Right ventricle myocardium superior (tissue), 1 donor: ENCODE results near the gene GSN. TPM values are rescaled to one million over a fixed set of nuclear protein-coding genes. Genes with fewer than 3 reads are reported as not detected.

Source experiments
- ATAC-seq: fragments of 200-7000 bp; cut with Tn5 transposase; one replicate; pipeline ENCODE4 v1.9.1; 2020; ENCODE audit warnings: mild to moderate bottlenecking; ENCODE audit not compliant: poor library complexity
- DNase-seq: peaks from one replicate; pipeline ENCODE4 v3.0.0-alpha.2; 2020
- intact Hi-C: fragments of 100-400 bp; cut with DNase I; formaldehyde crosslinking; loops from one replicate; pipeline ENCODE4 v1.11.2; 2022
- long read RNA-seq: library from polyadenylated mRNA; unstranded; transcript quantifications from one replicate; pipeline ENCODE4 v2.0.0, GENCODE V29; 2021
- total RNA-seq: library from RNA; stranded (reverse); fragmentation: NEBNext Ultra II Directional; extraction: Animal tissue kit (Norgen Biotek cat#: 25700); gene quantifications from one replicate; pipeline ENCODE4 v1.2.1, GENCODE V29; 2021
- donor health status: DM: no; HTN: yes; CAD: no; lungs with severe emphysema.

Gene GSN
- total RNA-seq: 837 TPM
- long read RNA-seq, transcript GSN-203 (19 exons, 2,664 nt): minor isoform, 20 of 8,608 reads
- long read RNA-seq, transcript GSN-206 (17 exons, 2,311 nt): minor isoform, 212 of 8,608 reads
- long read RNA-seq, transcript GSN-204 (17 exons, 2,657 nt): major isoform, 6,446 of 8,608 reads
- long read RNA-seq, transcript GSN-215 (17 exons, 2,428 nt): minor isoform, 323 of 8,608 reads
- long read RNA-seq, partial matches to known transcripts: 647 of 8,608 reads
- long read RNA-seq, other reads (novel, unspliced or antisense): 954 of 8,608 reads

DNA sequence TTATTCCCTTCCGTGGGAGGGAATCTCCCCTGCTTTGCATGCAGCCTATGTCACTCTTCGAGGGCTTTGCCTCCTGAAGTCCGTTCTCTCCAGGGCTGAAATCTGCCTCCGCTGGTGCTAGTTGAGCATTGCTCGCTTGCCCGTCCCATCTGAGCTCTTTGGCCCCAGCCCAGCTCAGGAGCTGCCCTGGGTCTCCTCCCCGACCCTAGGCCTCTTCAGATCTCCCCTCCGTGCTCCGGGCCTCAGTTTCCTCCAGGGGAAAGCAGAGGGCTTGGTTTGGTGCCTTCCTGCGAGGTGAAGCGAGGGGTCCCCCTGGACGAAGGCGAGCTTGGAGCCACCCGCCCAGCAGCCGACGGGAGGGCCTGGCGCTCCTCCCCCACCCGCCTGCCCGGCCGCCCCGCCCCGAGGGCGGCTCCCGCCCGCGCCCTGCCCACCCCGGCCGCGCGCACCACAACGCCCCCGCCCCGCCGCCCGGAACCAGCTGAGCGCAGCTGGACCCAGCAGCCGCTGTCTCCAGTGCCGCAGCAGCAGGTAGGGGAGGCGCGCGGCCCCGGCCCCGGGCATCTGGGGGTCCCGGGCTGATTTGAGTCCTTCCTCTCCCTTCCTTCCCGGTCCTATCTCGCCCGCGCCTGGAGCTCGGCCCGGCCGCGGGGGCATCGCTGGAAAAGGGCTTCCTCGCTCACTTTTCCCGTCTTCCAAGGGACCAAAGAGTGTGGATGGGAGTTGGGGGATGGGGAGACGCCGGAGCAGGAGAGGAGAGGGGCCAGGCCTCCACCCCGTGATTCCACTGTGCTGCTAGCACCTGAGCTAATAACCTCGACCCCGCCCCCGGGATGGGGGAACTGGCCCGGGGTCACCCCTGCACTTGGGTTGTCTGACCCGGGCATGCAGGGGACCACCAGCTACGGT, at the start of gene GSN:
GSN (plus strand) TSS at position 474 of the 909 bp plus-strand sequence. CDS start 33,810 bp downstream, outside the sequence.
- peak; percentile 91 for DNase-seq
- intact Hi-C loops: no loop called here
- ATAC-seq: peak; percentile 91

GRCh38 chr9:121218357-121219027, 49.5 kb upstream of the GSN start:
- no peak for DNase-seq
- ATAC-seq: no peak
- intact Hi-C loops: no loop called here

GRCh38 chr9:121219530-121219929, 48.4 kb upstream of the GSN start:
- intact Hi-C loops: no loop called here
- no peak for ATAC-seq
- no peak for DNase-seq

DNA sequence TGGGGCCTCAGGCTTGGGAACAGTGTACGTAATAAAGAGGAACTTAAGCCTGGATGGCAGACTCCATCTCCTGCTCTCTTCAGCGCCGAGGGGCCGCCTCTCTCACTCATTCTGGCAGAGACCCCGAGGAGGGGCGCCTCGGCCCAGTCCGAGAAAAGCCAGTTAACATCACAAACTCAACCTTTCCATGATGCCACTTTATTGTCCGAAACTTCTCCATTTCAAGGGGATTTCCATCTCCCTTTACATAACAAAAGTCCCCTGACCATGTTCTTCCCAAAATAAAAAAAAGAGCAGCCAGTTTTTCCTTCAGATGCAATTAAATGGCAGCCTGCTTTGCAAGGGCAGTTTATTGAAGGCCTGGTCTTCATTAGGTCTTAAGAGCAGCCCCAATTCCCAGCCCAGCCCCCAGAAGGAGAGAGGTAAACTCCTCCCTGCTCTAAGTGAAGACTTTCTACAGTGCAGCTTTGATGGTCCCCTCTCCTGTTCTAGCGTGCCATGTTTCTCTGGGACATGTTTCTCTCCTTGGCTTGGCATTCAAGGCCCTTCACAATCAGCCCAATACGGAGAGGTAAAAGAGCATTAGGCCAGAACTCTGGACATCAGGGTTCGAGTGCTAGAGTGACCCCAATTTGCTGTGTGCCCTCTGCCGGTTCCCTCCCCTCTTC, 46.8 kb upstream of the GSN start:
- ATAC-seq (no peak), DNase-seq (no peak)
- intact Hi-C loops: no loop called here

DNA sequence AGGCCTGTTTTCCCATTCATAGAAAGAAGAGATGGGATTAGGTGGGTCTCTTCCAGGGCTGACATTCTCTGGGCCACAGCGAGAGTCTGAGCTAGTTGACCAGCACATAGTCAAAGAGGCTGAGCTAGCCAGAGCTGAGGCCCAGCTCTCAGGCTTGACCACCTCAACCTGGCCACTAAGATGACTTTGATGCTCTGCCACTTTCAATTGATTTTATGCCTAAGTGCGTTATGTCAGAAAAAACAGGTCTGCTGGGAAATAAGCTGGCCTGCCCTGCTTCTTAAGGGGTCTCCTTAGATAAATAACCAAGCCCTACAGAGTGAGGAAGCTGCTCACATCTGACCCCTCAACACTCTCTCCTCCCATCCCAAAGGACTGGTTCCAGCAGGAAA, 46.3 kb upstream of the GSN start:
- ATAC-seq: no peak
- no peak for DNase-seq
- intact Hi-C loops: no loop called here

GRCh38 chr9:121222524-121223171, 45.3 kb upstream of the GSN start:
- no peak for DNase-seq
- no peak for ATAC-seq
- intact Hi-C loops: no loop called here

- DNase-seq (no peak), ATAC-seq (no peak)
- intact Hi-C loops: no loop called here
These were observed 42.7 kb upstream of the GSN start for GRCh38 chr9:121225240-121225639.

DNA sequence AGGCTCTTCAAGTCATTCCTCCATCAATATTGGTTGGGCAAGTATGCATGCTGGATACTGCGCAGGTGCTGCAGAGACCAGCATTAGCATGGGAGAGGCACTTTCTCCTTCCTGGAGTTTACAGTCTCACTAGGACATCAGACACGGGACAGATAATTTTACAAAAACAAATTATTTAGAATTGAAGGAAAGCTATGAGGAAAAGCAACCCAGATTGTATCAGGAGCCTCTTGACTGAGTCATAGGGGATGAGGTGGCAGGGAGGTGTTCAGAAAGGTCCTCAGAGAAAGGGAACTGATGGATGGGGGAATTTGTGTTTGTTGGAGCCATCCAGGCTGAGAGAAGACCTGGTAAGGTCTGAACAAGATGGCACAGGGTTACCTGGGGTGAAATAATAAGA, 41.8 kb upstream of the GSN start:
- DNase-seq: no peak
- intact Hi-C loops: no loop called here
- ATAC-seq: no peak

DNA sequence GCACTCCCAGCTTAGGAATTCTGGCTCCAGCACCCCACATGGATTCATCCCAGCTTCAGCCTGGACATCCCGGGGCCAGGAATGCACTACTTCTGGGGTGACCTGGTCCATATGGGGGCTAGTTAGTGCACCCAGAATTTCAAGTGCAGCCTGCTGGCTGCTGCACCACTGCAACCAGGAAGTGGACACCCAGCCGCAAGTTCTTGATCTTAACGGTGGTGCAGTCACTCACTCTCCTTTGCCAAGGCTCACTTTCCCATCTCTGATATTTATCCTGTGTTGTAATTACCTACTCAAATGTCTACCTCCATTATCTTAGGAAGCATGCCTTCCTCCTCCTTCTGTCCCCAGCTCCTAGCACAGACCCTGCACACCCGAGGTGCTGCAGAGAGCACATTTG, 40.1 kb upstream of the GSN start:
- intact Hi-C loops: no loop called here
- no peak for ATAC-seq

DNA sequence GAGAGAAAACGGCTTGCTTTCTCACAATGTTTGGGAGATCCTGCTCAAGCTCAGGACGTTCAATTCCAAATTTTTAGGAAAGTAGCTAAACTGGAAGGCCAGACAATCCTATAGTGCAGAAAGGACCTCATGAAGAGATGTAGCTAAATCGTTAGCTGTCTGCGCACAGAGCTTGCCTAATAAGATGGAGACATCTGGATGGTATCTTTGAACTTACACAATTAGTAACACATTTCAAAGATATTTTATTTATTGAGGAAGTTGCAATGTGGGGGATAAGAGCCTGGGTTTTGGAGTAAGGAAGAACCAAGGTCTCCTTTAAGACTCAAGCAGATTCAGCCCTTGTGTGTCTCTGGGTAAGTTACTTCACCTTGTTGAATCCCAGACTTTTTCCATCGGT, 37.7 kb upstream of the GSN start:
- ATAC-seq (no peak), DNase-seq (no peak)
- intact Hi-C loops: no loop called here

More for the DNA sequence above, 40.1 kb upstream of the GSN start:
- DNase-seq: no peak

DNA sequence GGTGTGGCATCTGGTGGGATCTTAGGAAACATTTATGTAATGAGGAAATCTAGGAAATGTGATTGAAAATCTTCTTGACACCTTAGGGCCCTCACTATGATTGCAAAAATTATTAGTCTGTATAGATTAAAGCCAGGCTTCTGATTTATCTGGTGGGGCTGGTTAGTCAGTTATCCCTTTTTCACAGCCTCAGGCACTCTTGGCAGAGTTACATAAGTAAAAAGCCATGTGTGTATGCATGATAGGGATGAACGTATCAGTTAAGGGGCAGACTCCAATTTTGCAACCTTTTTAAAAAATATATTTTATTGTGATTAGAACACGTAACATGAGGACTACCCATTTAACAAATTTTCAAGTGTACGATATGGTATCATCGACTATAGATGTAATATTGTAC, 35.7 kb upstream of the GSN start:
- intact Hi-C loops: no loop called here
- DNase-seq (no peak), ATAC-seq (no peak)

GRCh38 chr9:121233906-121234831, 33.8 kb upstream of the GSN start:
- ATAC-seq (no peak), DNase-seq (no peak)
- intact Hi-C loops: no loop called here

GRCh38 chr9:121234832-121235161, 33.2 kb upstream of the GSN start:
- intact Hi-C loops: no loop called here
- ATAC-seq (no peak), DNase-seq (no peak)

DNA sequence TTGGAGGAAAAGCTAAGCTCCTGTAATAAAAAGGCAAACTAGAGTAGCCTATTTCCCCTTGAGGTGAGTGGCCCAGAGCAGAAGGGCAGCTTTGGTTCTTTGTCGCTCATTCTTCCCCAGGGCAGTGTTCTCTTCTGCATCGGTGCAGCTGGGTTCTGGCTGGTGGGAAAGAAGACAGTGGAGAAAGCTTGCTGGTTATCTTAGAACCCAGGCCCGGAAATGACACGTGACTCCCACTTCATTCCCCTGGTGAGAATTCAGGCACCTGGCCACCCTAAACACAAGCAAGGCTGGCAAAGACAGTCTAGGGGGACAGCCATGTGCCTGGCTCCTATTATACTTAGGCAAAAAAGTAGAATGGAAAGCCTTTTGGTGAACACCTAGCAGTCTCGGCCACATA, 32.5 kb upstream of the GSN start:
- no peak for ATAC-seq
- DNase-seq: no peak
- intact Hi-C loops: no loop called here

DNA sequence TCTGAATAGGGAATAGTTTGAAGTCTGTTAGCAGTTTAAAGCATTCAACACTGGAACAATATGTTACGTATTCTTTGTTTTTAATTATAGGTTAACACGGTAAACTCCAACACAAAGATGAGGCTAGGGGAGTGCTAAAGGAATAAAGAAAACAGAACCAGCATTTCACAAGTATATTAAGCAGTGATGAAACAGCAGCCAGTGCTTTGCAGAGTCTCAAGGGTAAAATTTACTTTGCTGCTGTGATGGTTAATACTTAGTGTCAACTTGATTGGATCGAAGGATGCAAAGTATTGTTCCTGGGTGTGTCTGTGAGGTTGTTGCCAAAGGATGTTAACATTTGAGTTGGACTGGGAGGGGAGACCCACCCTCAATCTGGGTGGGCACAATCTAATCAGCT, 30.0 kb upstream of the GSN start:
- no peak for DNase-seq
- no peak for ATAC-seq
- intact Hi-C loops: no loop called here

GRCh38 chr9:121239071-121239470, 28.9 kb upstream of the GSN start:
- DNase-seq: no peak

DNA sequence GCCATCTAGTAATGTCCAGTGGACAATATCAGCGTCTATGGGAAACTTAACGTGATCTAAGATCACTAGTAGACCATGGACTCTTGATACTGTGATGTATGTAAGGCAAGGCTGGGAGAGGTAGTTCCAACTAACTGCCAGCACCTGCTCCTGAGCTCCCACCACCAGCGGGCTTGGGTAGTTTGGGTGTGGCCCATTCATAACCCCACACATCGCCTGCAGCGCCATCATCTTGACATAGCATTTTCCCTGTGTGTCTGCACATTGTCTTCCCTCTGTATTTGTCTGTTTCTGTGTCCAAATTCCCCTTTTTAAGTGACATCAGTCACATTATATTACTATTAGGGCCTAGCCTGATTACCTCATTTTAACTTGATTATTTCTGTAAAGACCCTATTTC, 28.1 kb upstream of the GSN start:
- ATAC-seq (no peak), DNase-seq (no peak)
- intact Hi-C loops: no loop called here

More at GRCh38 chr9:121239071-121239470, 28.9 kb upstream of the GSN start:
- intact Hi-C loops: no loop called here
- no peak for ATAC-seq
